Measurements from ENCODE around the gene SHISAL2A.

SHISAL2A gene

GRCh38 chr1:52632732-52633290 lies at the start of gene SHISAL2A:
SHISAL2A (plus strand) TSS chr1:52633168; CDS start chr1:52633494, 326 bp downstream.
- DNase-seq (ENCODE audit: extremely low read depth, low read depth) = no peak
- H3K4me3 ChIP-seq (replicated peaks; ENCODE audit: low read depth, low read length) = peak within 1 kb of the TSS; percentile 31
- no peak for TF ChIP-seq CTCF (IDR thresholded peaks at IDR 0.05; ENCODE audit: low read depth, low read length, missing control alignments)

GRCh38 chr1:52585474-52585873 lies 47.5 kb upstream of the SHISAL2A start:
- no peak overlapping the region for H3K4me3 ChIP-seq (replicated peaks; ENCODE audit: low read depth, low read length)
- no peak for DNase-seq (ENCODE audit: extremely low read depth, low read depth)
- no peak for TF ChIP-seq CTCF (IDR thresholded peaks at IDR 0.05; ENCODE audit: low read depth, low read length, missing control alignments)

- DNase-seq (ENCODE audit: extremely low read depth, low read depth) = no peak
- TF ChIP-seq CTCF (IDR thresholded peaks at IDR 0.05; ENCODE audit: low read depth, low read length, missing control alignments) = no peak
- no peak overlapping the region for H3K4me3 ChIP-seq (replicated peaks; ENCODE audit: low read depth, low read length)
Observed at GRCh38 chr1:52588027-52588426, 44.9 kb upstream of the SHISAL2A start.

GRCh38 chr1:52588535-52588934 lies 44.4 kb upstream of the SHISAL2A start:
- no peak for TF ChIP-seq CTCF (IDR thresholded peaks at IDR 0.05; ENCODE audit: low read depth, low read length, missing control alignments)
- H3K4me3 ChIP-seq (replicated peaks; ENCODE audit: low read depth, low read length) = no peak overlapping the region
- DNase-seq (ENCODE audit: extremely low read depth, low read depth) = no peak

- H3K4me3 ChIP-seq (replicated peaks; ENCODE audit: low read depth, low read length) = no peak overlapping the region
- TF ChIP-seq CTCF (IDR thresholded peaks at IDR 0.05; ENCODE audit: low read depth, low read length, missing control alignments) = no peak
- DNase-seq (ENCODE audit: extremely low read depth, low read depth) = no peak
Observed at GRCh38 chr1:52590266-52590665, 42.7 kb upstream of the SHISAL2A start.

- no peak for DNase-seq (ENCODE audit: extremely low read depth, low read depth)
- no peak overlapping the region for H3K4me3 ChIP-seq (replicated peaks; ENCODE audit: low read depth, low read length)
- TF ChIP-seq CTCF (IDR thresholded peaks at IDR 0.05; ENCODE audit: low read depth, low read length, missing control alignments) = no peak
Observed at GRCh38 chr1:52592637-52593323, 40.2 kb upstream of the SHISAL2A start.

All from HFF-Myc (cell line).